GM19468 (cell line): ENCODE measurements around the gene NT5C.

Source experiments
- ATAC-seq: cut with Tn5 transposase; IDR thresholded peaks from one replicate; pipeline ENCODE4 v1.9.1; 2021; ENCODE audit warnings: mild to moderate bottlenecking, moderate library complexity, moderate number of reproducible peaks; ENCODE audit not compliant: unreplicated experiment; ENCODE audit errors: extremely low read depth

Gene NT5C

DNA sequence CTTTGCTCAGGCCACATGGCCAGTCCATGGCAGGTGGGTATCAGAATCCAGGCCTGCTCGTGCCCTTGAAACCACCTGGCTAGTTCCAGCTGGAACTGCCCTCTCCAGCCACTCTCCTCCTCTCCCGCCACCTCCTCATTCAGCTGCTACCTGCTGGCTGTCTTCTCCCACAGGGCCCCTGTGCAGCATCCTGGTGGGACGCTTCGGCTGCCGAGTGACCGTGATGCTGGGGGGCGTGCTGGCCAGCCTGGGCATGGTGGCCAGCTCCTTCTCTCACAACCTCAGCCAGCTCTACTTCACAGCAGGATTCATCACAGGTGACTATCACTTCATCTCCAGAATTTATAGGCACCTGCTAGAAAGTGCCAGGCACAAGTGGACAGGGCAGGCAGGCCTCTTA, 33.7 kb downstream of the NT5C start:
- ATAC-seq: no peak

DNA sequence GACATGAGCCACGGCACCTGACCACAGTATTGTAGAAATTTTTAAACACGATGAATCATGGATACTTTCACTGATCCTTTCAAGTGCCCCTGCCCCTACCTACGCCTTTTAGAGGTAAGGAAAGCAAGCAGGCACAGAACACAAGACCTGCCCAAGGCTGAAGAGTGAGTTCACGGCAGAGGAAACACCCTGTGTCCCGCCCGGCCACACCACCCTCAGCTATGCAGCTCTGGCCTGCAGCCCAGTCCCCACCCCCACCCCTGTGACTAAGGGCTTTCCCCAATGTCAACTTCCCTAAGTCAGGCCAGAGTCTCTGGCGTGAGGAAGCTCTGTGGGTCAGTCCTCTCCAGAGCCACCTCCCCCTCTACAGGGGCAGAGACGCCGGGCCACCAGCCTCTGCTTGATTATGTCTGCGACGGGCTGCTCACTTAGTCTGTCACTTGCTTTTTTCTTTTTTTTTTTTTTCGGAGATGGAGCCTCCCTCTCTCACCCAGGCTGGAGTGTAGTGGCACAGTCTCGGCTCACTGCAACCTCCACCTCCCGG, 35.4 kb downstream of the NT5C start:
- no peak for ATAC-seq

DNA sequence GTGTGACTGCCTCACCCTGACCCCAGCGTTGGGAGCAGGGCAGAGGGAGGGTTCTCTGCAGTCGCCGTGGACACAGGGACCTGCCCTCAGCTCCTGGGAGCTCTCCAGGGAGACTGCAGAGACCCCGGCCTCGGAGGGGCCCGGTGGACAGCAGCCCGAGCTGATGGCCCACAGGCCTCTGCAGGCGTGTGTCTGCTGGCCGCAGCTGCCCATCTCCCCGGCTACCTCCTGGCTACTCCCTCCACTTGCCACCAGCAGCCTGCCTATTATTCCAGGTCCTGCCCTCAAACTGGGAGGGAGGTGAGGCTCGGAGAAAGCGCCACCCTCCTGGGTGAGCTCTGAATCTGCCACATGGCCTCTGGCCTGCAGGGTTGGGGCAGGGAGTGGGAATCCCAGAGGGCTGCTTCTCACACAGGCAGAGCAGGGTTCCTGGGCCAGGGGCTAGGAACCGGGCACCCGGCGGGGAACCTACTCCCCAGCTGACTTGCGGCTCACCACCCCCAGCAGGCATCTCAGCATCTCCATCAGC, 36.6 kb downstream of the NT5C start:
- no peak for ATAC-seq

DNA sequence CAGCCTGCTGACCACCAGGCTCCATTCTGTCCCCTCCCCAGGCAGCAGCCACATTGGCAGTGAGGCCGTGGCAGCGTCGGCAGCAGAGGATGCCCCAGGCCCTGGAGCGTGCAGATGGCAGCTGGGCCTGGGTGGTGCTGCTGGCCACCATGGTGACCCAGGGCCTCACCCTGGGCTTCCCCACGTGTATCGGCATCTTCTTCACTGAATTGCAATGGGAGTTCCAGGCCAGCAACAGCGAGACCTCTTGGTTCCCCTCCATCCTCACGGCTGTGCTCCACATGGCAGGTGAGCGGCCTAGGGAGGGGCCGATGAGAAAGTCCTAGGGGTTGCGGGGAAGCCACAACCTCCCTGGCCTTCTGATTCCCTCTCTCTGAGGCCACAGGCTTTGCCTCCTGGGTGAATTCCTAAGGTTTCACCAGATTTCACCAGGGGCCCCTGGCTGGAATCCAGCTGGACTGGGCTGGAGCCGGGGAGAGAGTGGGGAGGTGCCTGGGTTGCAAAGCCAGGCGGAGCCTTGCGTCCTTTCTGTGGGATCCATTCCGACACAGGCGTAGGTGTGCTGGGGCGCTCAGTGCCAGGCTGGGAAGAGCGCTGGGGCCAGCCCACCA, 37.9 kb downstream of the NT5C start:
- ATAC-seq: no peak

DNA sequence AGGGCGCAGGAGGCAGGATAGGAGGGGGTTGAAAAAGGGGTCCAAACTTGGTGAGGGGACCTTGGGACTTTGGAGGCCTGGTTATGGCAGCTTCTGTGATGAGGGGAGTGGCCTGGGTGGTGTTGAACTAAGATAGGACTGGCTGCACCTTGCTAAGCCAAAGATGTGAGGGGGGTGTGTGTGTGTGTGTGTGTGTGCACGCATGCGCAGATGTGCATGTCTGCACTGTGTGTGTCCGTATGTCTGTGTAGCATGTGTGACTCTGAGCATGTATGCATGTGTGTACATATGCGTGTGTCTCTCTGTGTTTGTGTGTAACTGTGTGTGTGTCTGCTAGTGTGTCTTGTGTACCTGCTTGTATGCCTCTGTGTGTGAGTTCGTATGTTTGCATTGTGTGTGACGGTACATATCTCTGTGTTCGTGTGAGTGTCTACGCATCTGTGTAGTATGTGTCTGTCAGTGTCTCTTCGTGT, 39.7 kb downstream of the NT5C start:
- no peak for ATAC-seq

DNA sequence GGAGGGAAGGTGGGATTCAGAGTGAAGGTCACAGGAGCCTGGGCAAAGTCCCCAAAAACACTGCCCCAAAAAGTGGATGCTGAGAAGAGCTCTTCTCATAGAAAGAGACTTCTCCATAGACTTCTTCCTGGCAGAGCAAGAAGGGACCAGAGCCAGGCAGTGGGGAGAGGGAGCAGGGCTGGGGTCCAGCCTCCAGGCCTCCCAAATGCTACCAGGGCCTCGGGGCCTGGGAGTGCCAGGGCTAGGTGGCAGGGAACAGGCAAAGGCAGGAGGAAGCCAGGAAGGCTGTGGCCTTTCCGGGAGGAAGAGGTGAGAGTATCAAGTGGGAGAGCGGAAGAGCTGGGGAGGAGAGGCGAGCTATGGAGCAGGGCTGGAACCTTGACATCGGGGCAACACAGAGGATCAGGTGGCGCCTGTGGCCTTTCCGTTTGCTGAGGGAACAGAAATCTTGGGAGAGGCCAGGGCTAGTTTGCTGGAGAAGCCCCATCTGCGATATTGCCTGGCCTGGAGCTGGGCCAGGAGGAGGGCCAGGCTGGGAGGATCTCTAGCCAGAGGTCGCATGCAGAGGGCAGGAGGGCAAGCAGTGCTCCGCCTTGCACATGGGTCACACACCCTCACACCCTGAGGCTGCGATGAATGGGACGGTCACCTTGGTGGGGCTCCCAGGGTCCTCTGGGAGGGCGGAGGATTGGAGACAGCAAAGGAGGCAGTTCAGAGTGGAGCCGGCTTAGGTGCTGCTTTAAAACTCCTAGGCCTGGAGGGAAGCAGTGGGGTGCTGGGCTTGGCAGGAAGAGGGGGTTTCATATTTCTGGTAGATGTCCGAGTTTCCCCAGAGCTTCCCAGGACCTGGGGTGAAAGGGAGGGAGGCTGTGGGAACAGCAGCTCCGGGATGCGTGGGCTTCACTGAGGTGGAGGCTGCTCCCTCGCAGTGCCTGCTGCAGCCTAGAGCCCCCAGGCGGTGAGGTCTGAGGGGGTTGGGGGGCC, 40.4 kb downstream of the NT5C start:
- ATAC-seq: no peak

DNA sequence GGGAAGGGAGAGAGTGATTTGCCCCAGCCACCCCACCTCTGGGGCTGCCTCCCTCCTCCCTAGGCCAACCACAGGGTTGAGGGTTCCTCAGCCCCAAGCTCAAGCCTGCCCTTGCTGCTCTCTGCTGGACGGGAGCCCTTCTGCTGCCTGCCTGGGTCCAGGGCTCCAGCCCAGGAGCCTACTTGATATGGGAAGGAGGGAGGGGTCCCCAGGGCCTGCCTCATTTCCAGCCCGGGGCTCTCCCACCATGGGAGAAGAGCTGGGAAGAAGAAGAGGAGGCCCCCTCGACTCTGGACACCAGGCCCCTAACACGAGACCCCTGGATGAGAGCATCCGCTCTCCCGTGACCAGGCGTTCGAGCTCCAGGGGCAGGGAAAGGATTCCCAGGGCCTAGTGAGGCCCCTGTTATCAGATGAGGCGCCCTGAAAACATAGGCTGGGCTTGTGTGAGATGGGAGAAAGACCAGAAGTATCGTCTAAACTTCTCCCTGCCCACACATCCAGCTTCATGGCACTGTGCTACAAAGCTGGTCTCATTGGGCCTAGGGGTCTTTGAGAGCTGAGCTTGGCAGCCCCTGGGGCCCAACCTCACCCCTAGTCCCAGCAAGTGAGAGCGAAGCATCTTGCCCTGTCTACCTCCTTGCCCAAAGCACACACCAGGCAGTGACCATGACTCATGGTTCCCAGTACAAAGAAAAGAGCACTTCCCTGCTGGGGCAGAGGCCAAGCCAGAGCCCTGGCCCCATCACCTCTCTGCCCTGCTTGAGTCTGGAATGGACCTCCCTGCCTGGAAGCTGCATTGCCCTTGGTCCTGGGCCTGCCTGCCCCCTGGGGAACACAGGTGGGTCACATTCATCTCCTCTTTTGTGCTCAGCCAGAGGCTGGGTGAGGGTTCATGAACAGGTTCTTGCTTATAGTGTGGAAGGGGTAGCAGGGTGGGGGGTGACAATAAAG, 42.8 kb downstream of the NT5C start:
- ATAC-seq: no peak

DNA sequence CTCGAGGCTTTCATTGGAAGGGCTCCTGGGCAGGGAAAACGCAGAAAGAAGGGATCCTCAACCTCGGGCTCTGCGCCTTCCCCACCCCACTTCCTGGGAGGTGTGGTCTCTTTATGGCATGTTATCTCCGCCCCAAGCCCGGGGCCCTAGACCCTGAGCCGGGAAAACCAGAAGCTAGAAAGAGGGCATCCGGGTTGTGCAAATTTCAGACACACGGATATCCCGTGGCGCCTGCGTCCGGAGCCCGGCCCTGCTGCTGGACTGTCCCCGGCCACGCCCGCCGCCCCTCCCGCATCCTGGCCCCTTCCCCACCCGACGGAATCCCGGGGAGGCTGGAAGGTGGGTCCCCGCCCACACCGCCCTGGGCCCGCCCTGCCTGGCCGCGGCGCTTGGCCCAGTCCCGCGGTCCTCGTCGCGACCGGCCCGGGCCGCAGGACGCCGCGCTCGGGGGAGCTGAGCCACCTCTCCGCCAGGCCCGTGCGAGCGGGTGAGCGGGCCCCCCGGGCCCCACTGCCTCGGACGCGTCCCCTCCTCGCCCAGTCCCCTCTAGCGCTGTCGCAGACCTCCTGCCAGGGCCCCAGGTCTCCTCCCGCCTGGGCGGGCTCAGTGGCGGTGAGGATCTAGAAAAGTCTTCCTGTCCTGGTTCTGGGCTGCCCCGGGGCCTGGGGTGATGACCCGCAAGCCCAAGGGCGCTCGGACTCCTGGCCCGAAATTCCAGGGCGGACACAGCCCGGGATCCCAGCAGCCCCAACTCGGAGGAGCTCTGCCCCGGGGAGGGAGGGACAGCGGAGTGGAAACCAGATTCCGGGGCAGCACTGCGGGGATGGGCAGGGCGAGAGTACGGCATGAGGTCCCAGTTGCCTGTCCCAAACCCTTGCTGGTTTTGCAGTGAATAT, 43.7 kb downstream of the NT5C start, which contains the start of gene SLC16A5:
Gene SLC16A5 (plus strand): TSS at position 397 of the 896 bp plus-strand sequence. CDS start 5,683 bp downstream, outside the sequence.
- no peak for ATAC-seq

DNA sequence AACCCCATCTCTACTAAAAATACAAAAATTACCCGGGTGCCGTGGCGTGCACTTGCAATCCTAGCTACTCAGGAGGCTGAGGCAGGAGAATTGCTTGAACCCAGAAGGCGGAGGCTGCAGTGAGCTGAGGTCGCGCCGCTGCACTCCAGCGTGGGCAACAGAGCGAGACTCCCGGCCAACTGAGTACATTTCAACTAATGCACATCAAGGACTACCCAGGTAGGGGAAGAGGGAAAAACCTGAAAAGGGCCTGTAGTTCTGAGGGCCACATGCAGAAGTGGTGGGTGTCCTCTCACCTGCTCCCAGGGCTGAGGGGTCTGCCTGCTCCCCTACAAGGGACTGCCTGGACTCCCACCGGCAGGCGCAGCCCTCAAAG, 44.4 kb downstream of the NT5C start:
- no peak for ATAC-seq

DNA sequence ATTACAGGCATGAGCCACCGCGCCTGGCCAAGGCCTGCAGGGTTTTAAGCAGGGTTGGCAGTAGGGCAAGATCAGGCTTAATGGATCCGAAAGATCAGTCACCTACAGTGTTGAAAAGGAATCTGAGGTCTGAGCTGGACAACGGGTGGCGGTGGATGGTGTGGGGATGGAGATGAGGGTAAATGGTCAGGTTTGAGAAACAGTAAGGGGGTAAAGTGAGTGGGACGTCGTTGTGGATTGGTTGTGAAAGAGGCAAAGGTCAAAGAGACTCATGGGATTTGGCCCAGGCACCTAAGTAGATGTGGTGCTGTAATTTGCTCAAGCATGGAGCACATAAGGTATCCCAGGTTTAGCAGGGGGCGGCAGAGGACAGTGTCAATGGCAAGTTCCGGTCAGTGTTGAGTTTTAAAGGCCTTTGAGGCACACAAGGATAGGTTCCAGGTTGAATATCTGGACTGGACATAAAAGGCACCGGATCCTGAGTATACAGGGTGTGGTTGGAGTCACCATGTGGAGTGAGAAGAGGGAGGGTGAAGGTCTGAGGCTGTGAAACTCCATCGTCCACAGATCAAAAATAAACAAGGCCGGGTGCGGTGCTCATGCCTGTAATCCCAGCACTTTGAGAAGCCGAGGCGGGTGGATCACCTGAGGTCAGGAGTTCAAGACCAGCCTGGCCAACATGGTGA, 44.9 kb downstream of the NT5C start:
- no peak for ATAC-seq

DNA sequence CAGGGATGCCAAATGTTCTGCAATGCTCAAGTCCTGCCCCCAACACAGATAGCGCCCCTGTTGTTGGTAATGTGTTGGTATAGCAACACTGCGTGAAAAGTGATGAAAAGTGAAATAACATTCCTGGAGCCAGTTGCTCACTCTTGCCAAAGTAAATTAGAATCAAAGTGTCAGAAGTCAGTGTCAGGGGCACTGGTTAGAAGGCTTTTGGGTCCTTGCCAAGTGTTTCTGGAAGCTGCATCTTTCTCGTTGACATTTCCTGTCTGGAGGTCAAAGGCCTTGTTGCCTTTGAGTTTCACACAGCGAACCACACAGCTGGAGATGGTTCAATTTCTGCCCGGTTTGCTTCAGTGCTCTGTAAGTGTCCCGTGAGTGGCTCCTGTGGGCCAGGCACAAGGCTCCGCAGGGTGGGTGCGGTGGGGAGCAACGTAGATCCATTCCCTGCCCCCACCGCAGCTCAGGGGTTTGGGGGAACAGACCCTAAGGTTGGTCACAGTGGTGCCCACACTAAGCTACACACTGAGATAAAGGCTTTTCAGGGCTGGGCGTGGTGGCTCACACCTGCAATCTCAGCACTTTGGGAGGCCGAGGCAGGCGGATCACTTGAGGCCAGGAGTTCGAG, 47.4 kb downstream of the NT5C start:
- ATAC-seq: no peak

DNA sequence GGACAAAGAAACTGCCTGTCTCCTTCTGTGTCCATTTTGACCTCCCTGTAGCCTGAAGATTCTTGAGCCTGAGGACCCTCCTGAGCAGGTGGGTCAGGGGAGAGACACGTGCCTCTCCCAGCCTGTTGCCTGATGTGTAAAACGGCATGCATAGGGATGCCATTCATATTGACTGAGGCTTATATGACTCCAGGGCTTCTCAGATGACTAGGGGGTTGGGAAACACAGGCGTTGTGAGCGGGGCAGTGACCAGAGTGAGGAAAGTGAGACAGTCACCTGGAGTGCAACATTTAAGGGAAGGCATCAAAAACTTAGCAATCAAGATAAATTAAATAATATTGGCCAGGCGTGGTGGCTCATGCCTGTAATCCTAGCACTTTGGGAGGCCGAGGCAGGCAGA, 48.9 kb downstream of the NT5C start:
- no peak for ATAC-seq

DNA sequence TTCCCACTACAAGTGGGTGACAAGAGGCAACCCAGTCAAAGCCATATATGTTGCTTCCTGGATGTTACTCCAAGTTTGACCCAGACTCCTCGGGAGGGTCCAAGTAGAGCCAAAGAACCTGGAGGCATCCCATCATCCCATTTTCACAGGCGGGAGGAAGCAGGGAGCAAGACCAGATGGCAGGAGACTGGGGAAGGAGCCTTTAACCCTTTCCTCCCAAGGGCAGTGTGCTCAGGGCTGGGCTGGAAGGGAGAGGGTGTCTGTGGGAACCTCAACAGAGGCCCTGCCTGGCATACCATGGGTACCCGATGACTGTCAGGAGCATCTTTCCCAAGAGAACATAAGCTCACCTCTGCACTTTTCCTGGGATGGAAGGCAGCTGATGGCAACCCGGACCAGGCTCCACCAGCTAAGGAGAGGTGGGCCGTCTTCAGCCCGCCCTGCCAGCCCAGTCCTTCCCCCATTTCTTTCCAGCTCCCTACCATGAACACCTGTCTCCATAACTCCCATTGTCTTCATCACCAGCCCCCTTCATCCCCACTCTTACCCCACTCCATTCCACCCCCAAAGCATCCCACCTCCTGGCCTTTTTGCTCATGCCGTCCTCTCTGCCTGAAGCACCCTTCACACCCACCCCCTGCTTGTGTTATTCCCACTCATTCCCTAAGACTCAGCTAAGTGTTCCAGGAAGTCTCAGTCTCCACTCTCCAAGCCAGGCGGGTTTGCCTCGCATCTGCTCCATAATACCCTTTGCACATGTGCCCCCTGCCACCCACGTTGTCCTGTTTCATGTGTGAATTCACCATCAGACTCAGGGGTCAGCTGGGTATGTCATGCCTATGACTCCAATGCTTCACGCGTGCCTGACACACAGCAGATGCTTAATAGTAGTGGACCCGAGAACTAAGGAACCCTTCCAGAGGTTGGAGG, 49.7 kb downstream of the NT5C start:
- no peak for ATAC-seq
